CD4-positive, alpha-beta T cell treated with Interferon gamma for 1 hour (primary cell): ENCODE data around the gene NCOA3.

ENCODE experiments used
- DNase-seq: peaks from one replicate; pipeline ENCODE4 v3.0.0-alpha.2; 2020

Gene NCOA3

DNA sequence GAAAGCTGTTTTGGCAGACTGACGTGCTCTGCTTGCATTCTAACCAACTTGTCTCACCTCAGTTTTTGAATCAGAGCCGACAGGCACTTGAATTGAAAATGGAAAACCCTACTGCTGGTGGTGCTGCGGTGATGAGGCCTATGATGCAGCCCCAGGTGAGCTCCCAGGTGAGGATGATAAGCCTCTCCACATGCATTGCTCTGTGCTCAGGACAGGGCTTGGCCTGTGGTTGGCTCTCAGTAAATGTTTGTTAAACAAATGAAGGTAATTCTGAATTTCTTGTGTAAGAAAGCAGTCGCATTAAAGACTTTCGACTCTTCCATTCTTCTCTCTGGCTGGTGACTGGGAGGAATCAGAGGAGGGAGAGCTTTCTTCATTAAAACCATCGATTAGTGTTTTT is 147.3 kb downstream of the NCOA3 start:
- DNase-seq: no peak

DNA sequence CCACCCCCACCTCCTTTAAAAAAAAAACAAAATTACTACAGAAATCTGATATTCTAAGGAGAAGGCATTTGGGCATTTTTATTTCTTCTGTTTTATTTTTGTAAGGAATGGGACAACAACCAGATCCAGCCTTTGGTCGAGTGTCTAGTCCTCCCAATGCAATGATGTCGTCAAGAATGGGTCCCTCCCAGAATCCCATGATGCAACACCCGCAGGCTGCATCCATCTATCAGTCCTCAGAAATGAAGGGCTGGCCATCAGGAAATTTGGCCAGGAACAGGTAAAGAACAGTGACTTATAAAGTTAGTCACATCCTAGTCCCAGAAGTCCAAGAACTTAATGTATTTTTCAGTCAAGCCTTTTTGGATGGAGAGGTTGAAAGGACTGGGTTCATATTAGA is 150.6 kb downstream of the NCOA3 start:
- DNase-seq: no peak

DNA sequence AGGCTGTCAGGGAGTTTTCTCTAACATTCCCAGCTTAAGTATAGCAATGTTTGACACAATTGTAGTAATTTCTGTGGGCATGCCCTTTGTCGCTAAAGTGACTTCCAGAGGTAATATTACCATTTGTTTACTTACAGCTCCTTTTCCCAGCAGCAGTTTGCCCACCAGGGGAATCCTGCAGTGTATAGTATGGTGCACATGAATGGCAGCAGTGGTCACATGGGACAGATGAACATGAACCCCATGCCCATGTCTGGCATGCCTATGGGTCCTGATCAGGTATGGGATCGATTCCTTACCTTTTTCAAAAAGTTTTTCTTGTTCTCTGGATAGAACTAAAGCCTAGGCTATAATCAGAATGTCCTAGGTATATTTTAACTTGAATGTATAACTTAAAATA is 151.1 kb downstream of the NCOA3 start:
- no peak for DNase-seq

DNA sequence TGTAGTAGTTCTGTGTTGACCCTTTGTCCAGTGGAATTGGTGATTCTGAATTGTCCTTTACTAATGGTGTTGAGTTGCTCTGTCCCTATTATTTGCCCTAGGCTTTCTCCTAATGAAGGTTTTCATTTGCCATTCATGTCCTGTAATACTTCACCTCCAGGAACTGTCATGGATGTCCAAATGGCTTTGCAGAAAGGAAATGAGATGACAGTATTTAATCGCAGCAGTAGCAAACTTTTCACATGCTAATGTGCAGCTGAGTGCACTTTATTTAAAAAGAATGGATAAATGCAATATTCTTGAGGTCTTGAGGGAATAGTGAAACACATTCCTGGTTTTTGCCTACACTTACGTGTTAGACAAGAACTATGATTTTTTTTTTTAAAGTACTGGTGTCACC is 152.2 kb downstream of the NCOA3 start:
- DNase-seq: no peak

DNA sequence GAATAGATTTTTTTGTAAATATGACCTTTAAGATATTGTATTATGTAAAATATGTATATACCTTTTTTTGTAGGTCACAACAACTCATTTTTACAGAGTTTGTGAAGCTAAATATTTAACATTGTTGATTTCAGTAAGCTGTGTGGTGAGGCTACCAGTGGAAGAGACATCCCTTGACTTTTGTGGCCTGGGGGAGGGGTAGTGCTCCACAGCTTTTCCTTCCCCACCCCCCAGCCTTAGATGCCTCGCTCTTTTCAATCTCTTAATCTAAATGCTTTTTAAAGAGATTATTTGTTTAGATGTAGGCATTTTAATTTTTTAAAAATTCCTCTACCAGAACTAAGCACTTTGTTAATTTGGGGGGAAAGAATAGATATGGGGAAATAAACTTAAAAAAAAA is 152.7 kb downstream of the NCOA3 start:
- DNase-seq: no peak

DNA sequence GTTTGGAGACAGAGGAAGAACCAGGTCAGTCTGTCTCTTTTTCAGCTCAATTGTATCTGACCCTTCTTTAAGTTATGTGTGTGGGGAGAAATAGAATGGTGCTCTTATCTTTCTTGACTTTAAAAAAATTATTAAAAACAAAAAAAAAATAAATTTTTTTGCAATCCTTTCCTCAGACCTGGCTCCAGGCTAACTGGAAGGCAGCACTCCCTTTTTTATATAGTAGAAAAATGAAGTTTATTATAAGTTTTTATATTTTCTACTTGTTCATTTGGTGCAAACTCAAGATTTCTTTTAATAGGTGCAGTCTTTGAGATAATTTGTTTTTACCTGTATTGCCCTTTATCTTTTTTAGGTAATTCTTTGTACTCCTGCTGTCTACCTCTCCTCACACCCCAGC is 153.9 kb downstream of the NCOA3 start:
- DNase-seq: no peak

DNA sequence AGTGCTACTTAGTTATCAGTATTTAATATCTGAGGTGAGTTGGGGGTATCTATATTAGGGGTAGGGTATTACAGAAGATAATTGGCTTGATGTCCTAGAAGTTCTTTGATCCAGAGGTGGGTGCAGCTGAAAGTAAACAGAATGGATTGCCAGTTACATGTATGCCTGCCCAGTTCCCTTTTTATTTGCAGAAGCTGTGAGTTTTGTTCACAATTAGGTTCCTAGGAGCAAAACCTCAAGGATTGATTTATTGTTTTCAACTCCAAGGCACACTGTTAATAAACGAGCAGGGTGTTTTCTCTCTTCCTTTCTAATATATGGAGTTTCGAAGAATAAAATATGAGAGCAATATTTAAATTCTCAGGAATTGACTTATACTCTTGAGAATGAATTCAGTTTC is 154.6 kb downstream of the NCOA3 start:
- DNase-seq: no peak

DNA sequence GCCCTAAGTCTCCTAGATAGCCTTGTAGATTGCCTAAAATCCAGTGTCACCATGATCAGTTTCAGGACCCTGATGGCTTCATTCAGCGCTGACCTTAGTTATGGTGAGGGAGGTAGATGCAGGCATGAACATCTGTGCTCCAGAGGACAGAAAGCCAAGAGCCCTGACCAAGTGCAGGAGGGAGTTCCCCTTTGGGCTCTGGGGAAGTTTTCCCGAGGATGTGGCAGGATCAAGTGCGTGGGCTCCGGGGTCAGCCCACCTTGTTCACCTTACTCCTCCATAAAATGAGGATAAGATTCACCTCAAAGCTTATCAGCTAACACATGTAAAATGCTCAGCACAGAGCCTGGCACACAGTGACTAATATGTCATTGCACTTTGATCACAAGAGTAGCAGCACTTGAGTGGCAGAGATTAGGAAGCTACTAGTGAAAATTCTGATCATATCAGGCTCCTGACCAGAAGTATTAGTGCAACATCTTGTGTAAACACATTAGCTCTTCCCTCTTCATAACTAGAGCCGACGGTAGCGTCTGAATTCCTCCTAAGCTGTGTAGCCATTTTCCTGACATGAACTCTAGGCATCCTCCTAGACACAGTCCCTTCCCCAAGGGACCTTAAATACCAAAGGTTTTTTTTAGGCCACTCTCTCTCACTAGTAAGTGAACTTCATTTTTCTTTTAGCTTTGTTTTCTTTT is 158.4 kb downstream of the NCOA3 start:
- no peak for DNase-seq

DNA sequence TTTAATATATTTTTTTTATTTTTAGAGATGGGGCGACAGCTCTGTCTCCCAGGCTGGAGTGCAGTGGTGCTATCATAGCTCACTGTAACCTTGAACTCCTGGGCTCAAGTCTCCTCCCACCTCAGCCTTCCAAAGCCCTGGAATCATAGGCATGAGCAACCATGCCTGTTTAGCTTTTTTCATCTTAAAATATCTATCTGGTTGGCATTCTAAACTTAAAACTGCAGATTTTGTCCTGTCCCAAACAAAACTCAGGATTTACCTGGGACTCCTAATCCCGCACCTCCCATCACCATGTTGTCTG is 158.9 kb downstream of the NCOA3 start:
- no peak for DNase-seq

DNA sequence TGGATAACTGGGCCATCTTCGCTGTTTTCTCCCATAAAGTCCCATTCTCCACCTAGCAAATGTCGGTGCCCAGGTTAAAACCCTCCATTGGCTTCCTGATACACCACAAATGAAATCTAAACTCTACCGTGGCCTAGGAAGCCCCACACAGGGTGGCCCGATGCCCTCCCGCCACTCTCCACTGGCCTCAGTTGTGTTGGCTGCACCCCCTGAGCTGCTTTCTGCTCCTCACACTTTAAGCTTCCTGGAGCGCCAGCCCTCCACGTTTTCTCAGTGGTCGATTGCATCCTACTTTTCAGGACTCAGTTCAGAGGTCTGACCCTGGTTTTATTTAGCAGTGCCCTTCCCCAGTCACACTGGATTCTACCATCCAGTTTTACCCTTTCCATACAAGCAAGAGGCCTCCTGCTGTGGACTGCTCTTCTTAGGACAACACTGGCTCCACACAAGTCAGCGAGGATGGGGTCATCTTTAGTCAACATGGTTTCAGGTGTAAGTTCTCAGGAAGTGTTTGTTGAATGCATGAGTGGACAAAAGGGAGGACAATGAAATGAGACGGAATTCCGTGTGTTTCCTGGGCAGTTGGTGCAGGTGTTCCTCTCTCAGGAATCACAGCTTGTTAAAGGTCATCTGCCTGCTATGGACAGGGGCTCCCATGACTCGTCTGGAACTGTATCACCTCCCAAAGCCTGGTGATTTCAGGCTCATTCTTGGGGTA is 159.5 kb downstream of the NCOA3 start:
- no peak for DNase-seq

DNA sequence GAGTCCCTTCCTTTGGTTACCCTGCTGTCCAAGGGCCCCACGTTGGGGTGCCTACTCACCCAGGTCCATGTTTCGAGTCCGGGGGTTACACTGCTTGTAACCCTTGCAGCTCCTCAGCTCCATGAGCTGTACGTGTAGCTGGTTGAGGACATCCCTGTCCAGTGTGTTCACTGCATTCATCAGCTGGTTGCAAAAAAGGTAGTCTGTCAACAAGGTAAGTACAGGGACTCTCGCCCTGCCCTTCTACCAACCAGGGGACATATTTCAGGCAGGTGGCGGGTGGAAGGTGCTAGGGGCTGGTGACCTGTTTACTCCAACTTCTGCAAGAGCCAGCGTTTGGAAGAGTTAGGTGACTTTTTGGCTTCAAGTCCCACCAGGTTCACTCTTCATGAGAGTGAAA is 160.0 kb downstream of the NCOA3 start:
- DNase-seq: no peak

DNA sequence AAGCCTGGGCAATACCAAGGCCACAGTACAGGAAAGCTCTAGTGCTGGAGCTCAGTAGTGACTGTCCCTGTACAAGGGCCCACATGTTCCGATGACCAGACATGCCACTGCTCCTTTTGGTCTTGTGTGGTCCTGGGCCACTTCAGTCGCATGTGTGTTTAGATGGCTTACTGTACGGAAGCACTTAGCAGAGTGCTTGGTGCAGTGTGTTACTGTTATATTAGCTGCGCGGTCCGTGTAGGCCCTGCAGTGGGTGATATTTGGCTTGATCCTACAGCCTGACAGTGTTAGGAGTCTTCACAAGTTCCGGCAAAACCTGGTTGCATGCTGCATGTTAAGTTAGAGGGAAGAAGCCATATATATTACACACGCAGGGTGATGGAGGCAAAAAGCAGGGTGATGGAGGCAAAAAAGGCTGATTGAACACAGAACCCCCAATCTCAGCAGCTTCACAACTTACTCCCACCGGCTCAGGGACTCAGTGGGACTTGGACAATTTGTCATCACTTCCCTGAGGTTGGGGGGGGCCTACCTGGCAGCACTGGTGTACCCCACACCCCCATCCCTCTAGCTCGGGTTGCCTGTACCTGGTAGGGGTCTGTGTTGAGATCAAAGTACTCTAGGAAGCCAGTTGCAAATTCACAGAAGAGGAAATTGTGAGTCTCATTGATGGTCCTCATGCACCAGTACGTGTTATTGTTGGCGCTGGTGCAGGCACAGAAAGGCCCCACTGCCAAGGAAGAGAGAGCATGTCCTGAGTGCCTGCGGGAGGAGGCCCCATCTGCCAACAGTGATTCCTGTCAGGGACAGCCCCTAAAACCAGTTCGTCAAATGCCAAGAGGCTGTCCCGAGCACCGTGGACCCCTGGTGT is 161.0 kb downstream of the NCOA3 start:
- DNase-seq: no peak

DNA sequence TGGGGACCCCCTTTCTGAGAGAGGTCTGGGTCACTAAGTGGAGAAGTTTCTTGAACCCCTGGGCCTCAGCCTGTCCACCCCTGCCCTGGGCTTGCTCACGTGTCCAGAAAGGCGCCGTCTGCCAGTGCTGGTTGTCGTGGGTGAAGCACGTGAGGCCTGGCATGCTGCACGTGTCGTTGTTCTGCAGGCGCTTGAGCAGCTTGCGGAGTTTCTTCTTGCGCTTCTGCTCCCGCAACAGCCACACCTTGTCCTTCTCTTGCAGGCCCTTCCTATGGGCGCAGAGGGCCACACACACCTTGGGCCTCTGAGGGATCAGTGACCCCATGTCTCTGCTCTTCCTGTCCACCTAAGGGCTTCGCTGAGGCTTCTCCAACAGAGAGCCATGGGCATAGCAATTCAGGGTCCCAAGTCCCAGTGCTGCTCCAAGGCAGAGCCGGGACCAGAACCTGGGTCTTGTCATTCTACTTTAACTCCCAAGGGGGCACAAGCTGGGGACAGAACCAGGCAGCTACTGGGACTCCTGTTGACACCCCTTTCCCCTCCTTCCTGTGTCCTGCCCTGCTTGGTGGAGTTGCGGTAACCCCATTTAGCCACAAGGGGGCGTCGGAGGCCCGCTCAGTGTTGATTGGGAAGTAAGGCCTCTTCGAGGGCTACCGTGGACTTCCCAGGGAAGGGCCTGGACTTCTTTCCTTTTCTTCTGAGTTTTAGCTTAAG is 161.8 kb downstream of the NCOA3 start:
- DNase-seq: peak; percentile 55

DNA sequence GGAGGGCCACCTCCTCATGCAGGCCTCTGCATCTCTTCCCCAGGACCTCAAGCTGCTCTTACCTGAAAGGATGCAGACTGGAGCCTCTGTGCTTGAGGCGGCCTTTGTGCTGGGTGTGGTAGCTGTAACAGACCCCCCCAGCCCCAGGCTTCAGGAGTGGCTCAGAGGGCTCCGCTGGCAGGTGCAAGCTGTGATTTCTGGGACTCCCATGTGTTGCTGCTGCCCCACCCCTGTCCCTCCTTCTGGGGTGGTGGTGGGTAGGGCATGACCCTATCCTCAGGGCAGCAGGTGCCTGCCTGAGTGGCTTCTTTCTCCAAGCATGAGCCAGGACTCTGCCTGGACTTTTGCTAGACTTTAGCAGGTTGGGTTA is 162.4 kb downstream of the NCOA3 start:
- no peak for DNase-seq

DNA sequence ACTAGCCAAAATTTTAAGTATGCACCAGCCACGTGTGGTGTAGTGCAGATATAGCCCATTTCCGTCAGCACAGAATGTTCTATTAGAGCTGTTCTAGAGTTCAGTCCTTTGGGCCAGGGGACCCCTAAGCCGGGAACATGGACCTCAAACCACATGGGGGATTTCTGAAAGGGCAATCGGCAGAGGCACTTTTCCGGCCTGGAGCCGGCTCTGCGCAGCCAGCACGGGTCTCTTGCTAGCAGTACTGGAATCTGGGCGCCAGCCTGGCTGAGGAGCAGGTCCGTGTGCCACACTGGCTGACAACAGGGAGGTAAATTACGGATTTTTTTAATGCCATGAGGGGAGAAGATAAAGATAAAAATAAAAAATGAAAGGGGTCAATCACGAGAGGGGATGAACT is 163.1 kb downstream of the NCOA3 start:
- no peak for DNase-seq

DNA sequence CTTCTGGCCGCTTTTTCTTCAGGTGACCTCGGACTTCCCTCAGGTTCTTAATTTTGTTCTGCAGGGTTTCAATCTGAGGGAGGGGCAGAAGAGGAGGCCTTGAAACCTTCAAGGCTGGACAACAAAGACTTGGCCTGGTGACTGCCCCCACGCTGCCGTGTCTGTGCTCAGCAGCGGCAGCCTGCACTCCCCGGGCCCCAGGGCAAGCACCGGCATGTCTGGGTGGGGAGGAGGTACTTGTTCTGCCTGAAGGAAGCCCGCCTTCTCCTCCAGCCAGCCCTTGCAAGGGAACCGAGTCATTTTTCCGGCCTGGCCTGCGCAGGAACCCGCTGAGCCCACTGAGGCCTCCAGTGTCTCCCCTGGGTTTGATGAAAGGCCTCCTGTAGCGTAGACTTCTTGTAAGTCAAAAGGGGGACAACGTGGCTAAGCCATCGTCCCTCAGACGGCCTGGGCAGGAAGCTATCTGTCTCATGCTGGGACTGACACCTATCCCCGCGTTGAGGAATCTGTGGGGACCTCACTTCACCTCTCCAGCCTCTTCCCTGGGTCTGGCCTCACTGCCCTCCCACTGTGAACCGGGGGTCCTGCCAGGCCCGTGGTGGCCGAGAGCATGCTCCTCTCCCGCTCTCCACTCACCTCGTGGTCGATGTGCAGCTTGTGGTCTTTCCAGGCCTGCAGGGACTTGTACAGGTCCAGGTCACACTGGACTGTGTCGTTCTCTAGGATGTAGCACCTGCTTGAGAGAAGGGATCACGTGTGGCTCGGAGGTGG is 163.7 kb downstream of the NCOA3 start:
- no peak for DNase-seq

DNA sequence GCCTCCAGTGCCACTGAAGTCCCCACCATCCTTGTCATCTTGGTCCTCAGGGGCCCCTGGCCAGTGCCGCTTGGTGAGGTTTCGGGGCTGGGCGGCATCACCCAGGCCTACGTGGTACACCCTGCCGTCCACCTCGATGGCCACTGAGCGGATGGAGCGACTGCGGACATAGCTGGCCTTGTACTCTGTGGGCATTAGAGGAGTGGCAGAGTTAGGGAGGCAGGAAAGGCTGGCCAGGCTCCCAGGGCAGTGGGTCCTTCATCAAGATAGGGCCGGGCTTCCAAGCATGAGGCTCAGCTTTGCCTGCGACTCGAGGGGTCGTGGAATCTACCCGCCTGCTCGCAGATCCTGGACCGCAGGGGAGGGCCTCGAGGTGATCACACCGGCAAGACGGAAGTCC is 164.6 kb downstream of the NCOA3 start:
- no peak for DNase-seq

DNA sequence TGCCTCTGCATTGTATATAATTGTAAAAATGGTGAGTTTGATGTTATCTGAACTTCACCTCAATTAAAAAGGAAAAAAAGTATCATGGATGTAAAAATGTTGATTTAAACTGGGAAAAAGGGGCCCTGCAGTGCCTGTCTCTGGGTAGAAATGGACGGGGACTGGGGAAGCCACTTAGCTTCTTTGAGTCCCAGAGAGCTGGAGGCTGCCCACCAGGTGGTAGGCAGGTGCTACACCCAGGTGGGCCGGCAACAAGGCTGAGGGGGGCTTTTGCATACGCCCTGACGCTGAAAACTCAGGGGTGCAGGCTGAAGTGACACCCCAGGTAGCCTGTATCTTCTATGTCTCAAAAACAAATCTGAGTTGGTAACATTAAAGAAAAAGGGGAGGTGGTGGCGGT is 165.4 kb downstream of the NCOA3 start:
- no peak for DNase-seq

DNA sequence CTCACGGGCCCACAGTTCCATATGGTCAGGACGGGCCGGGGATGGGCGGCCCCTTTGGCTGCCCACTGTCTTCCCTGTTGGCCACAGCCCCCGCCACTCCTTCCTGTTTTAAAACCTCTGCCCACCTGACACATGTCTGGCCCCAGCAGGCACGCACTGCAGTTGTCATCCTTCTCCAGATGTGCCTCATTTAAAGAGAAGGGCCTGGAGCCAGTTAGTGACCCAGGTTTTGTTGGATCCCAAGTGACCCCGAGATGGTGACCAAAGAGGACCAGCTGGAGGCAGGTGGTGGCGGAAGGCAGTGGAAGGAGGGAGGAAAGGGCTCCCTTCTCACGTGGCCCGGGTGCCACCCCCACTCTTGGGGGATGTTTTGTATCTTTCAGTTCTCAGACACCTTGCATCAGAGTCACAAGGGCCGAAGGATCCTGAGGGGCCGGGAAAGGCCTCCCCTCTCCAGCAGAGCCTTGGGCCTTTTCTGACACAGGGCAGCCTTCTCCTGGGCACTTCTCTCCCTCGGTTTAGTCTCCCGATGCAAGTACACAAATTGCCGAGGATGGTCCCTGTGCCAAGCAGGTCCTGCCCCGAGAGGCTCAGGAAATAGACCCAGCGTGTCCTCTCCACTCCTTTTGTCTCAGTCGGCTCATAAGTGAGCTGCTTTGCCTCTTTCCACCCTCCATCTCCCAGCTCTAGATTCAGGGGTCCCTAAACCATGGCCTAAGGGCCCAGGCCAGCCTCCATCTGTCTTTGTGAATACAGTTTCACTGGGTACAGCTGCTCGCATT is 166.0 kb downstream of the NCOA3 start:
- DNase-seq: no peak

DNA sequence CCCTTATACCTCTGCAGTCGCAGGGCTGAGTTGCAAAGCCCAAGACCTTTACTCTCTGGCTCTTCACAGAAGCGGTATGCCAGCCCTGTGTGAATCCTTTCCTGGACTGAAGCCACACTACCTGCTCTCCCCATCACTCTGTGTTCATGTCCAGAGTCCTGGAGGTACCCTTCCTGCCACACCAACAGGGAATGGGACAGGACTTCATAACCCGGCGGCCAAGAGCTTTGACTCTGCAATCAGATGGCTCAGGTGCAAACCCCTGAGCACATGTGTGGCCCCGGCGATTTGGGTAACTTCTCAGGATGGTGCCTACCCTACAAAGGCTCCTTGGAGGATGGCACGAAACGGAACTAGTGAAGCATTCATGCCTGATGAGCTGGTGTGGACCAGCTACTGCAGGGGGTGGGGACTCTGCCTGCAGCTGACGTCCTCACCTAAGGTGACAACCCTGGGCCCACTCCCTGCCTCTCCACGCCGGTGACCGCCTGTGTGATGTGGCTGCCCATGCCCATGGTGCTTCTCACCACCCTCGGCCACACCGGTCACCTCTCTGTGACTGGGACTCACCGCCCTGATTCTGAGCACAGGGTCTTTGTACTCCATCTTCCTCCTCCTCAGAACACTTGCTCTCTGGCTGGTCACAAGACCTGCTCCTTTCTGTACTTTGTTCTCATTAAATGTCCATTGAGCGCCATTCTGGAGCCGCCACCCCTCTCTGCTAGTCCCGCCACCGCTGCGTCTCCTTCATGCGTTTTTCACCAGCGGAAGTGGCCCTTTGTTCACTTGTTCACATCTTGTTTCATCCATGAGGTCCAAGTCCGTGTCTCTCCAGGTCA is 166.8 kb downstream of the NCOA3 start:
- no peak for DNase-seq

DNA sequence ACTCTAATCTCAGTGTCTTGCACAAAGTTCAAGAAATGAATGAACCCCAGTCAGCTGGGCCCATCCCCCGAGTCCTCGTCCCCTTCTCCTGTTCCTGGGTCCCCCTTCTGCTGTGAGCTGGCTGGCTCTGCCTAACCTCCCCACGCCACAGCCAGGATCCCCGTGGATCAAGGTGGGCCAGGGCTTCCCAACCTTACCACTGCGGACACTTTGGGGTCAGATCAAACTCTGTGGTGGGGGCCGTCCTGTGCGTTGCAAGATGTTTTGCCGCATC is 167.4 kb downstream of the NCOA3 start:
- DNase-seq: no peak
